Measurements from ENCODE around the gene UNC5A. TPM values are rescaled to one million over a fixed set of nuclear protein-coding genes. Genes with fewer than 3 reads are reported as not detected.

The UNC5A gene
- total and polyA plus RNA-seq, 9 of the 15 experiments (the other 6 are each of a cell fraction or from before 2014, with no cell fraction given) = not detected

GRCh38 chr5:176798949-176799348 is 11.4 kb upstream of the UNC5A start:
- H3K4me2 ChIP-seq (ENCODE audit: insufficient read depth, low read length) = no peak overlapping the region
- ChIA-PET POLR2A (no interaction called here), CTCF (ENCODE audit: low intra/inter-chr PET ratio) (no interaction called here)
- intact Hi-C loops (cut with micrococcal nuclease) (no loop called here), in situ Hi-C loops (cut with MboI) (no loop called here)
- H3K27me3 ChIP-seq (ENCODE audit: control insufficient read depth in 2 of 2, insufficient read depth in 2 of 2, low read length in 2 of 2) = peaks cover 35 to 61% of the 10 kb centered on the region in 2 experiments
- no peak overlapping the region for H2AFZ ChIP-seq (ENCODE audit: low read depth, low read length)
- no peaks in the 10 kb centered on the region for H3K9me3 ChIP-seq (replicated peaks; ENCODE audit: control insufficient read depth, insufficient read depth, low read depth, low read length)
- TF ChIP-seq NKRF (IDR thresholded peaks at IDR 0.05; ENCODE audit: borderline replicate concordance) (no peak), ZNF140 (CRISPR knock-in tag; IDR thresholded peaks at IDR 0.05) (no peak)
- under 1% methylated on average over 11 of the region's 12 CpGs for WGBS (ENCODE audit: insufficient coverage, low coverage, missing lambda C conversion rate)
- H3K36me3 ChIP-seq (ENCODE audit: control insufficient read depth, insufficient read depth, low read length) = no peaks in the 10 kb centered on the region
- H4K20me1 ChIP-seq (replicated peaks; ENCODE audit: control insufficient read depth, insufficient read depth, low read length) = peaks cover 8% of the 10 kb centered on the region; the same call in 1 of the 2 replicates
- ATAC-seq = no peak
- H3K79me2 ChIP-seq (ENCODE audit: control insufficient read depth, insufficient read depth, low read length) = no peaks in the 10 kb centered on the region
- H3K9me1 ChIP-seq (ENCODE audit: control insufficient read depth, insufficient read depth, low read length) = no peaks in the 10 kb centered on the region
- H3K4me3 ChIP-seq = no peak overlapping the region
- no peak for FAIRE-seq
- no TSS peak for BruUV-seq (replicated peaks)
- no peak for DNase-seq (ENCODE audit: extremely low read depth in 1 of 4, low spot score in 3 of 4)
- no peak overlapping the region for H3K9ac ChIP-seq (ENCODE audit: insufficient read depth in 1 of 2, low read depth in 2 of 2, low read length in 2 of 2)
- H3K27ac ChIP-seq (ENCODE audit: extremely low read depth, low read depth, low read length) = no peak overlapping the region
- peaks cover 0 to 7% of the 10 kb centered on the region in 2 experiments; a peak in 1 of 5 replicates for H3K4me1 ChIP-seq (replicated peaks in 1 of 2; ENCODE audit: control insufficient read depth in 2 of 2, insufficient read depth in 2 of 2, low read length in 2 of 2)

GRCh38 chr5:176799488-176799887 is 10.9 kb upstream of the UNC5A start:
- Histone ChIP-seq H3K4me2 (ENCODE audit: insufficient read depth, low read length) (no peak overlapping the region), H3K27me3 (ENCODE audit: control insufficient read depth in 2 of 2, insufficient read depth in 2 of 2, low read length in 2 of 2) (peaks cover 31 to 59% of the 10 kb centered on the region in 2 experiments), H3K79me2 (ENCODE audit: control insufficient read depth, insufficient read depth, low read length) (no peaks in the 10 kb centered on the region), H3K9me1 (ENCODE audit: control insufficient read depth, insufficient read depth, low read length) (no peaks in the 10 kb centered on the region), H3K27ac (ENCODE audit: extremely low read depth, low read depth, low read length) (no peak overlapping the region), H3K4me3 (no peak overlapping the region), H4K20me1 (replicated peaks; ENCODE audit: control insufficient read depth, insufficient read depth, low read length) (peaks cover 10% of the 10 kb centered on the region; the same call in 1 of the 2 replicates), H2AFZ (ENCODE audit: low read depth, low read length) (no peak overlapping the region), H3K36me3 (ENCODE audit: control insufficient read depth, insufficient read depth, low read length) (no peaks in the 10 kb centered on the region), H3K9me3 (replicated peaks; ENCODE audit: control insufficient read depth, insufficient read depth, low read depth, low read length) (no peaks in the 10 kb centered on the region), H3K9ac (ENCODE audit: insufficient read depth in 1 of 2, low read depth in 2 of 2, low read length in 2 of 2) (no peak overlapping the region), H3K4me1 (replicated peaks in 1 of 2; ENCODE audit: control insufficient read depth in 2 of 2, insufficient read depth in 2 of 2, low read length in 2 of 2) (peaks cover 0 to 7% of the 10 kb centered on the region in 2 experiments; a peak in 1 of 5 replicates)
- FAIRE-seq = no peak
- no peak for ATAC-seq
- intact Hi-C loops (cut with micrococcal nuclease) = no loop called here
- in situ Hi-C loops (cut with MboI) = no loop called here
- CTCF ChIA-PET (ENCODE audit: low intra/inter-chr PET ratio) = no interaction called here
- no peak for DNase-seq (ENCODE audit: extremely low read depth in 1 of 4, low spot score in 3 of 4)
- BruUV-seq (replicated peaks) = no TSS peak
- 3% methylated on average over 10 of the region's 12 CpGs for WGBS (ENCODE audit: insufficient coverage, low coverage, missing lambda C conversion rate)
- TF ChIP-seq RBM17 (IDR thresholded peaks at IDR 0.05; ENCODE audit: borderline replicate concordance, low read depth, low read length) (no peak), KDM1A (IDR thresholded peaks at IDR 0.05) (no peak)
- POLR2A ChIA-PET = no interaction called here
